Vagina (tissue), 2 donors: ENCODE data around the gene LTBR. TPM values are rescaled to one million over a fixed set of nuclear protein-coding genes. Genes with fewer than 3 reads are reported as not detected.

Source experiments
- DNase-seq, 2 donors: peaks; one replicate each; pipeline ENCODE4 v3.0.0-alpha.2; 2017; ENCODE audit errors: extremely low spot score in 2 of 2
- H3K27ac ChIP-seq: fragments of 200-600 bp; sonication (generic); one replicate; pipeline ENCODE4 v1.5.1; 2019
- H3K27me3 ChIP-seq: fragments of 200-600 bp; sonication (generic); one replicate; pipeline ENCODE4 v1.5.1; 2019
- H3K36me3 ChIP-seq, 2 donors: fragments of 200-600 bp; sonication (generic); one replicate each; pipeline ENCODE4 v1.5.1; 2017 to 2019
- H3K4me1 ChIP-seq: fragments of 200-600 bp; sonication (generic); one replicate; pipeline ENCODE4 v1.5.1; 2019
- H3K4me3 ChIP-seq, 2 donors: fragments of 200-600 bp; sonication (generic); 1 replicate in 1 of 2; 2 replicates in 1 of 2; pipeline ENCODE4 v1.5.1; 2016 to 2019
- H3K9me3 ChIP-seq: fragments of 200-600 bp; sonication (generic); one replicate; pipeline ENCODE4 v1.5.1; 2019
- POLR2A ChIP-seq, 2 donors: fragments of 450-650 bp; IDR thresholded peaks; one replicate each; pipeline ENCODE4 v1.6.1; 2017; ENCODE audit warnings: antibody characterized with exemption in 2 of 2, mild to moderate bottlenecking in 2 of 2, moderate library complexity in 2 of 2
- POLR2AphosphoS5 ChIP-seq, 2 donors: sonication (generic); formaldehyde crosslinking; IDR thresholded peaks; one replicate each; pipeline ENCODE4 v1.9.0; 2017; ENCODE audit warnings: antibody characterized with exemption in 2 of 2, mild to moderate bottlenecking in 2 of 2, low read depth in 1 of 2; ENCODE audit not compliant: insufficient read depth in 1 of 2
- intact Hi-C: fragments of 100-400 bp; cut with DNase I; formaldehyde crosslinking; loops from one replicate; pipeline ENCODE4 v1.15.1; 2023
- total RNA-seq: library from RNA; depleted of rRNA; stranded (reverse); fragments of >200 nt; gene quantifications from one replicate; pipeline ENCODE4 v1.2.3, GENCODE V29; 2016
- TF ChIP-seq, protein P1 (sequence below), 3 experiments: fragments of 450-650 bp in 2 of 3; fragments of 200-600 bp in 1 of 3; sonication (generic) in 1 of 3; IDR thresholded peaks; one replicate each; pipeline ENCODE4 v1.5.1; 2017 to 2019; ENCODE audit warnings: antibody characterized with exemption in 3 of 3, mild to moderate bottlenecking in 2 of 3, moderate library complexity in 2 of 3

Gene LTBR
- 146 TPM for total RNA-seq

DNA sequence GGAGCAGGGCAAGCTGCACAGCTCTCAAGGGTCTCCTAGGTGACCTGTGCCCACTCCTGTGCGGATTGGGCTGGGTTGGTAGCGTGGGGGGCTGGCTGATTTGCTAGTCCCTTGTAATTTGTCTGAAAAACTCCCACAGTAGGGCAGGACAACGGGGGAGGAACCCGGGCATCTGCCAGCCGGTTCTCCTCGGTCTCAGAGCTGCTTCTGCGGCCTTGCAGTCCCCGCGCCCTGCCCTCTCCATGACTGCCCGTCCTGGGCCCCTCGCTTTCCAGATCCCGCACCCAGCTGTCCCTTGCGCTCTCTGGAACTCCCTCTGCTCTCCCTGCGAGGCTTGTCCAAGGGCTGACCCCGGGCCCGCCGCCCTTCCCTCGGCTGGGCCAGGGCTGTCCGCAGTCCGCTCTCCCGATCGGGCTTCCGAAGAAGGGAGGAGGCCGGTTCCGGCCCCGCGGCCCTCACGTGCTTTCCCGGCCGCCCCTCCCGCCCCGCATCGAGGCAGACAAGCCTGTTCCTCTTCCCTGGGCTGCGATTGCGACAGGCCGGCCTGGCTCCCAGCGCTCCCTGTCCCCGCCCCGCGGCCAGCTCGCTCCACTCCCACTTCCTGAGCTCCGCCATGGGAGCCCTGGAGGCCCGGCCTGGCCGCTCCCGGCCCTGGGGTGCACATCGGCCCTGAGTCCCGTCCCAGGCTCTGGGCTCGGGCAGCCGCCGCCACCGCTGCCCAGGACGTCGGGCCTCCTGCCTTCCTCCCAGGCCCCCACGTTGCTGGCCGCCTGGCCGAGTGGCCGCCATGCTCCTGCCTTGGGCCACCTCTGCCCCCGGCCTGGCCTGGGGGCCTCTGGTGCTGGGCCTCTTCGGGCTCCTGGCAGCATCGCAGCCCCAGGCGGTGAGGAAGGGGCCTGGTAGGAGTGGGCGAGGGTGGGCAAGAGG, at the start of gene LTBR:
Gene LTBR, plus strand, starts transcription at position 591 of the 927 bp plus-strand sequence. Its CDS starts 197 bp downstream, at position 788.
- peak in 1 of 2 donors; percentile 97 for DNase-seq
- Histone ChIP-seq H3K27me3 (no peaks in the 10 kb centered on the region), H3K36me3 (peaks cover 0 to 30% of the 10 kb centered on the region in 2 donors), H3K9me3 (no peaks in the 10 kb centered on the region), H3K27ac (peak within 1 kb of the TSS; percentile 99), H3K4me3 (peak within 1 kb of the TSS; percentile 84 to 94), H3K4me1 (peaks cover 67% of the 10 kb centered on the region)
- intact Hi-C loops: loop anchor here (2.0 kb wide), 1 partner anchor 47 kb away; no protein-coding TSS in a partner anchor
- TF ChIP-seq POLR2AphosphoS5 (IDR thresholded peaks at IDR 0.05; ENCODE audit: insufficient read depth in 1 of 2, low read depth in 1 of 2): peak; percentile 93 to 96
- TF ChIP-seq, protein P1, sequence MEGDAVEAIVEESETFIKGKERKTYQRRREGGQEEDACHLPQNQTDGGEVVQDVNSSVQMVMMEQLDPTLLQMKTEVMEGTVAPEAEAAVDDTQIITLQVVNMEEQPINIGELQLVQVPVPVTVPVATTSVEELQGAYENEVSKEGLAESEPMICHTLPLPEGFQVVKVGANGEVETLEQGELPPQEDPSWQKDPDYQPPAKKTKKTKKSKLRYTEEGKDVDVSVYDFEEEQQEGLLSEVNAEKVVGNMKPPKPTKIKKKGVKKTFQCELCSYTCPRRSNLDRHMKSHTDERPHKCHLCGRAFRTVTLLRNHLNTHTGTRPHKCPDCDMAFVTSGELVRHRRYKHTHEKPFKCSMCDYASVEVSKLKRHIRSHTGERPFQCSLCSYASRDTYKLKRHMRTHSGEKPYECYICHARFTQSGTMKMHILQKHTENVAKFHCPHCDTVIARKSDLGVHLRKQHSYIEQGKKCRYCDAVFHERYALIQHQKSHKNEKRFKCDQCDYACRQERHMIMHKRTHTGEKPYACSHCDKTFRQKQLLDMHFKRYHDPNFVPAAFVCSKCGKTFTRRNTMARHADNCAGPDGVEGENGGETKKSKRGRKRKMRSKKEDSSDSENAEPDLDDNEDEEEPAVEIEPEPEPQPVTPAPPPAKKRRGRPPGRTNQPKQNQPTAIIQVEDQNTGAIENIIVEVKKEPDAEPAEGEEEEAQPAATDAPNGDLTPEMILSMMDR (IDR thresholded peaks at IDR 0.05): peak in 1 of 3 experiments; percentile 5
- peak in 1 of 2 donors; percentile 65 for TF ChIP-seq POLR2A (IDR thresholded peaks at IDR 0.05)

DNA sequence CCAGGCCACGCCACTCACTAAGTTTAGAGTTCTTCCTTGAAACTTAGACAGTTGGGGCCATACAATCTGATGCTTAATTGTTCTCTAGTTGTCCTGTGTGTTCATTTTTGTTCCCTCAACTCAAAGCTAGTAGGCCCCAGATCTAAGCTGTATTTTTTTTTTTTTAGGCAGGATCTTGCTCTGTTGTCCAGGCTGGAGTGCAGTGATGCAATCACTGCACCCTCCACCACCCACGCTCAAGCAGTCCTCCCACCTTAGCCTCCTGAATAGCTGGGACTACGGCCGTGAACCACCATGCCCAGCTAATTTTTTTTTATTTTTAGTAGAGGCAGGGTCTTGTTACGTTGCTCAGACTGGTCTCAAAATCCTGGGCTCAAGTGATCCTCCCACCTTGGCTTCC, 49.6 kb upstream of the LTBR start:
- Histone ChIP-seq H3K9me3 (no peaks in the 10 kb centered on the region), H3K4me3 (peak overlapping the region in 1 of 2 donors; percentile 94), H3K36me3 (peaks cover 0 to 47% of the 10 kb centered on the region in 2 donors), H3K27me3 (no peaks in the 10 kb centered on the region), H3K27ac (peak overlapping the region; percentile 99), H3K4me1 (peaks cover 64% of the 10 kb centered on the region)
- DNase-seq: no peak
- no peak for TF ChIP-seq POLR2A (IDR thresholded peaks at IDR 0.05)
- TF ChIP-seq POLR2AphosphoS5 (IDR thresholded peaks at IDR 0.05; ENCODE audit: insufficient read depth in 1 of 2, low read depth in 1 of 2): no peak
- intact Hi-C loops: loop anchor here (5.0 kb wide), 1 partner anchor 128 kb away; no protein-coding TSS in a partner anchor

DNA sequence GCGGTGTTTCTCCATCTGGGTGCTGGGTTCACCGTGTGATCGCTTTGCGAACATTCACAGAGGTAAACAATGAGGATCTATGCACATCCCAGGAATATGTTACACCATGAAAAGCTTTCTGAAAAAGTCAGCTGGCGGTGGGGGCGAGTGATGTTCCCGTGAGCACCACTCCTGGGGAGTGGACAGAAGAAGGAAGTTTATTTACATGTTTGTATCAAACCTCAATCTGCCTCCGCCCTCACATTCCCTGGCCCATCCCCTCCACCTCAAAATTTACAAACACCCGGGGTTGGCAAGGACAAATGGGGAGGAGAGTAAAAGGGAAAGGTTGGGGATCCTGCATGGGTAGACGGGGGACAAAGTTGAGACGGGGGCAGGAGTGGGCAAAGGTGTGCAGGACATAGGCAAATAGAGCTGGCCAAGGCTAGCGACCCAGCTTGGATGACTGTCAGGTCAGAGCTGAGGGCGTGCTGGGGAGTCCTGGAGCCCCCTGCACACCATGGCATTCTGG, 49.0 kb upstream of the LTBR start:
- no peaks in the 10 kb centered on the region for H3K9me3 ChIP-seq
- H3K4me1 ChIP-seq: peaks cover 71% of the 10 kb centered on the region
- no peak for DNase-seq
- H3K27ac ChIP-seq: peak overlapping the region; percentile 99
- intact Hi-C loops: loop anchor here (1.0 to 5.0 kb wide), 3 partner anchors 29 to 197 kb away; partner anchors contain the start of gene GAPDH
- no peaks in the 10 kb centered on the region for H3K27me3 ChIP-seq
- peak overlapping the region; percentile 87 to 94 for H3K4me3 ChIP-seq
- TF ChIP-seq, protein P1 (IDR thresholded peaks at IDR 0.05): no peak
- TF ChIP-seq POLR2AphosphoS5 (IDR thresholded peaks at IDR 0.05; ENCODE audit: insufficient read depth in 1 of 2, low read depth in 1 of 2) (no peak), POLR2A (IDR thresholded peaks at IDR 0.05) (no peak)
- H3K36me3 ChIP-seq: peaks cover 0 to 40% of the 10 kb centered on the region in 2 donors

DNA sequence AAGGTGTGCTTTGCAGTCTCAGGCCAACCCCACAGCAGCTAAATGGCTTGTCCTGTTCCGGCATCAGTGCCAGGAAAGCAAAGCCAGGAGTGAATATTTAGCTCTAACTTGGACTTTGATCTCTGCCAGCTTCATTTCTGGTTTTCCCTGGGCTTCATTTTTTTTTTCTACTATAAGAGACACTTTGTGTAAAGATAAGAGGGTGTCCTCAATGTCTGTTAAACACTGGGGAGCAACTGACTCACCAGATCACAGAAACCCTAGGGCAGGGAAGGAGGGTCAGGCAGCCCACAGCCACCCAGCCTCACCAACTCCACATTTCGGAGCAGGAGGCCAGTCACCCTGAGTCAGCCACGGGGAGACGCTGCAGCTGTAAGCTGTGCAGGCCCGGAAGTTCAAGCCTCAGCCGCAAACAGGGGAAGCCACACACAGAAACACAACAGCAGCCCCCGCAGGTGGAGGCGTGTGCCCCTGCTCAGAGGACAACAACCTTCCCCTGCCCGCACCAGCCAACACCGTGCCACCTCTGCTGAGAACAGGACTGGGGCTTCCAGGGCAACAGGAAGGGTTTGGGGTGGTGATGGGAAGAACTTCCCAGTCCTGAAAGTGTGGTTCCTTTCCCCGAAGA, 48.4 kb upstream of the LTBR start:
- intact Hi-C loops: loop anchor here (1.0 to 5.0 kb wide), 3 partner anchors 29 to 197 kb away; partner anchors contain the start of genes GAPDH and LTBR
- DNase-seq: no peak

More for the DNA sequence above, 48.4 kb upstream of the LTBR start:
- TF ChIP-seq POLR2AphosphoS5 (IDR thresholded peaks at IDR 0.05; ENCODE audit: insufficient read depth in 1 of 2, low read depth in 1 of 2) (peak in 1 of 2 donors; percentile 42), POLR2A (IDR thresholded peaks at IDR 0.05) (no peak)
- TF ChIP-seq, protein P1 (IDR thresholded peaks at IDR 0.05): peak in 2 of 3 experiments; percentile 28 to 33
- peak overlapping the region; percentile 87 to 94 for H3K4me3 ChIP-seq
- H3K27me3 ChIP-seq: no peaks in the 10 kb centered on the region
- H3K4me1 ChIP-seq: peaks cover 71% of the 10 kb centered on the region
- no peaks in the 10 kb centered on the region for H3K9me3 ChIP-seq
- H3K27ac ChIP-seq: peak overlapping the region; percentile 99
- H3K36me3 ChIP-seq: peaks cover 0 to 35% of the 10 kb centered on the region in 2 donors
